Caco-2 (cell line): ENCODE measurements around the gene DTNB. TPM values are rescaled to one million over a fixed set of nuclear protein-coding genes. Genes with fewer than 3 reads are reported as not detected.

Experiments
- BruUV-seq: library from RNA; stranded (reverse); fragments of 400-500 nt; replicated peaks from 2 replicates; lab custom pipeline; 2021; lab: Mats Ljungman, UMichigan
- CTCF ChIA-PET: fragments of 300-600 bp; sonication (Branson Sonifier 250); formaldehyde crosslinking; loops from one replicate; lab custom pipeline; 2022; ENCODE audit warnings: antibody characterized with exemption; lab: Charles Lee
- POLR2A ChIA-PET: fragments of 300-600 bp; sonication (Branson Sonifier 250); formaldehyde crosslinking; loops from one replicate; lab custom pipeline; 2022; ENCODE audit warnings: antibody characterized with exemption; lab: Charles Lee
- DNase-seq, 2 experiments: peaks; one replicate each; pipeline versions ENCODE4 v3.0.0 to v3.0.0-alpha.2; 2020 to 2022
- H3K27me3 ChIP-seq: replicated peaks from 2 replicates; pipeline ENCODE4 v1.6.0; 2011; ENCODE audit warnings: low read length; ENCODE audit not compliant: control insufficient read depth, insufficient read depth
- H3K36me3 ChIP-seq: 2 replicates; pipeline ENCODE4 v1.5.1; 2011; ENCODE audit warnings: low read length; ENCODE audit not compliant: control insufficient read depth, insufficient read depth
- H3K4me1 ChIP-seq: fragments of 250-450 bp; sonication (Bioruptor Pico); 2 replicates; pipeline ENCODE4 v1.5.1; 2020; ENCODE audit warnings: mild to moderate bottlenecking
- H3K4me3 ChIP-seq: 2 replicates; pipeline ENCODE4 v1.5.1; 2011; ENCODE audit warnings: low read depth, mild to moderate bottlenecking, control low read depth, low read length
- H3K9me3 ChIP-seq: fragments of 250-450 bp; sonication (Bioruptor Pico); 2 replicates; pipeline ENCODE4 v1.5.1; 2020; ENCODE audit warnings: mild to moderate bottlenecking, moderate library complexity
- H3K27ac Mint-ChIP-seq: one replicate; pipeline ENCODE4 v1.8.0; 2022; ENCODE audit warnings: mixed read lengths; ENCODE audit not compliant: unreplicated experiment
- H3K27me3 Mint-ChIP-seq: one replicate; pipeline ENCODE4 v1.8.0; 2022; ENCODE audit warnings: mixed read lengths; ENCODE audit not compliant: insufficient read depth, unreplicated experiment
- H3K36me3 Mint-ChIP-seq: one replicate; pipeline ENCODE4 v1.8.0; 2022; ENCODE audit warnings: mild to moderate bottlenecking, mixed read lengths; ENCODE audit not compliant: insufficient read depth, unreplicated experiment
- H3K4me1 Mint-ChIP-seq: one replicate; pipeline ENCODE4 v1.8.0; 2022; ENCODE audit warnings: low read depth, mixed read lengths; ENCODE audit not compliant: unreplicated experiment
- H3K4me3 Mint-ChIP-seq: one replicate; pipeline ENCODE4 v1.8.0; 2022; ENCODE audit warnings: mild to moderate bottlenecking, moderate library complexity, mixed read lengths; ENCODE audit not compliant: unreplicated experiment
- H3K9me3 Mint-ChIP-seq: one replicate; pipeline ENCODE4 v1.8.0; 2022; ENCODE audit warnings: mixed read lengths; ENCODE audit not compliant: unreplicated experiment
- CTCF ChIP-seq, 2 experiments: fragments of 200-600 bp in 1 of 2; IDR thresholded peaks; 1 replicate in 1 of 2; 2 replicates in 1 of 2; pipeline versions ENCODE4 v1.5.1 to v1.8.0; 2011 to 2022; ENCODE audit warnings: antibody characterized with exemption in 1 of 2, control low read depth in 1 of 2, inconsistent platforms in 1 of 2, low read depth in 1 of 2, low read length in 1 of 2, mild to moderate bottlenecking in 1 of 2, moderate library complexity in 1 of 2; ENCODE audit not compliant: insufficient read depth in 1 of 2, severe bottlenecking in 1 of 2, unreplicated experiment in 1 of 2
- intact Hi-C: fragments of 100-400 bp; cut with micrococcal nuclease; formaldehyde crosslinking; loops from one replicate; pipeline ENCODE4 v1.10.0; 2022; ENCODE audit not compliant: unreplicated experiment
- total RNA-seq: library from RNA; stranded (reverse); gene quantifications from 2 replicates; pipeline ENCODE4 v1.2.3, GENCODE V29; 2022

DTNB gene
- total RNA-seq, 1 experiment from 2014 or later = 50.4 TPM

GRCh38 chr2:25615386-25615785, 58.0 kb downstream of the DTNB start:
- Histone ChIP-seq H3K27me3 (no peaks in the 10 kb centered on the region), H3K36me3 (peaks cover 1% of the 10 kb centered on the region; the same call in 1 of the 2 replicates), H3K4me1 (peaks cover 62% of the 10 kb centered on the region), H3K4me3 (no peak overlapping the region), H3K9me3 (no peaks in the 10 kb centered on the region)
- H3K27ac Mint-ChIP-seq = peak overlapping the region; percentile 90
- H3K4me1 Mint-ChIP-seq = peaks cover 62% of the 10 kb centered on the region
- H3K4me3 Mint-ChIP-seq = peak overlapping the region; percentile 57
- H3K36me3 Mint-ChIP-seq = peaks cover 11% of the 10 kb centered on the region
- no TSS peak for BruUV-seq
- intact Hi-C loops = no loop called here
- DNase-seq = peak in 1 of 2 experiments; percentile 52
- H3K27me3 Mint-ChIP-seq = no peaks in the 10 kb centered on the region
- H3K9me3 Mint-ChIP-seq = no peaks in the 10 kb centered on the region
- TF ChIP-seq CTCF (IDR thresholded peaks at IDR 0.05; ENCODE audit: insufficient read depth in 1 of 2, low read depth in 1 of 2, low read length in 1 of 2, severe bottlenecking in 1 of 2, unreplicated experiment in 1 of 2) = no peak
- ChIA-PET POLR2A (interaction anchor here (0.5 to 0.6 kb wide), 2 partner anchors 59 to 106 kb away, joined by 3 to 4 read pairs; no protein-coding TSS in a partner anchor), CTCF (interaction anchor here (0.5 to 1.7 kb wide), 5 partner anchors 8 to 267 kb away, joined by 4 to 13 read pairs (median 4); no protein-coding TSS in a partner anchor)

GRCh38 chr2:25614711-25615110, 58.7 kb downstream of the DTNB start:
- intact Hi-C loops = no loop called here
- TF ChIP-seq CTCF (IDR thresholded peaks at IDR 0.05; ENCODE audit: insufficient read depth in 1 of 2, low read depth in 1 of 2, low read length in 1 of 2, severe bottlenecking in 1 of 2, unreplicated experiment in 1 of 2) = no peak
- Histone ChIP-seq H3K9me3 (no peaks in the 10 kb centered on the region), H3K36me3 (no peaks in the 10 kb centered on the region), H3K4me3 (no peak overlapping the region), H3K4me1 (peaks cover 55% of the 10 kb centered on the region), H3K27me3 (no peaks in the 10 kb centered on the region)
- DNase-seq = no peak
- H3K4me3 Mint-ChIP-seq = peak overlapping the region; percentile 57
- CTCF ChIA-PET = interaction anchor here (0.5 to 1.7 kb wide), 5 partner anchors 8 to 266 kb away, joined by 3 to 13 read pairs (median 4); no protein-coding TSS in a partner anchor
- no peaks in the 10 kb centered on the region for H3K27me3 Mint-ChIP-seq
- H3K36me3 Mint-ChIP-seq = peaks cover 6% of the 10 kb centered on the region
- BruUV-seq = TSS peak; percentile 28
- peaks cover 55% of the 10 kb centered on the region for H3K4me1 Mint-ChIP-seq
- peak overlapping the region; percentile 90 for H3K27ac Mint-ChIP-seq
- H3K9me3 Mint-ChIP-seq = no peaks in the 10 kb centered on the region
- POLR2A ChIA-PET = no interaction called here

- no TSS peak for BruUV-seq
- POLR2A ChIA-PET = interaction anchor here (0.5 to 0.8 kb wide), 3 partner anchors 36 to 277 kb away, joined by 3 to 6 read pairs (median 3); no protein-coding TSS in a partner anchor
- peak in 1 of 2 experiments; percentile 47 for DNase-seq
These were observed 64.7 kb downstream of the DTNB start for GRCh38 chr2:25608718-25609117.

More at GRCh38 chr2:25608718-25609117, 64.7 kb downstream of the DTNB start:
- H3K4me1 Mint-ChIP-seq = peaks cover 26% of the 10 kb centered on the region
- Histone ChIP-seq H3K9me3 (no peaks in the 10 kb centered on the region), H3K27me3 (no peaks in the 10 kb centered on the region), H3K4me1 (peaks cover 36% of the 10 kb centered on the region), H3K4me3 (no peak overlapping the region), H3K36me3 (no peaks in the 10 kb centered on the region)
- H3K27me3 Mint-ChIP-seq = no peaks in the 10 kb centered on the region
- CTCF ChIA-PET = interaction anchor here (0.6 to 4.1 kb wide), 10 partner anchors 10 to 247 kb away, joined by 3 to 136 read pairs (median 4); no protein-coding TSS in a partner anchor
- peak overlapping the region; percentile 78 for H3K27ac Mint-ChIP-seq
- peak overlapping the region; percentile 29 for H3K4me3 Mint-ChIP-seq
- intact Hi-C loops = loop anchor here (1.0 to 5.0 kb wide), 2 partner anchors 35 to 244 kb away; no protein-coding TSS in a partner anchor
- H3K9me3 Mint-ChIP-seq = no peaks in the 10 kb centered on the region
- peak in 1 of 2 experiments; percentile 22 for TF ChIP-seq CTCF (IDR thresholded peaks at IDR 0.05; ENCODE audit: insufficient read depth in 1 of 2, low read depth in 1 of 2, low read length in 1 of 2, severe bottlenecking in 1 of 2, unreplicated experiment in 1 of 2)
- H3K36me3 Mint-ChIP-seq = no peaks in the 10 kb centered on the region
